Measurements from ENCODE around the gene ZBTB46.

The ZBTB46 gene

DNA sequence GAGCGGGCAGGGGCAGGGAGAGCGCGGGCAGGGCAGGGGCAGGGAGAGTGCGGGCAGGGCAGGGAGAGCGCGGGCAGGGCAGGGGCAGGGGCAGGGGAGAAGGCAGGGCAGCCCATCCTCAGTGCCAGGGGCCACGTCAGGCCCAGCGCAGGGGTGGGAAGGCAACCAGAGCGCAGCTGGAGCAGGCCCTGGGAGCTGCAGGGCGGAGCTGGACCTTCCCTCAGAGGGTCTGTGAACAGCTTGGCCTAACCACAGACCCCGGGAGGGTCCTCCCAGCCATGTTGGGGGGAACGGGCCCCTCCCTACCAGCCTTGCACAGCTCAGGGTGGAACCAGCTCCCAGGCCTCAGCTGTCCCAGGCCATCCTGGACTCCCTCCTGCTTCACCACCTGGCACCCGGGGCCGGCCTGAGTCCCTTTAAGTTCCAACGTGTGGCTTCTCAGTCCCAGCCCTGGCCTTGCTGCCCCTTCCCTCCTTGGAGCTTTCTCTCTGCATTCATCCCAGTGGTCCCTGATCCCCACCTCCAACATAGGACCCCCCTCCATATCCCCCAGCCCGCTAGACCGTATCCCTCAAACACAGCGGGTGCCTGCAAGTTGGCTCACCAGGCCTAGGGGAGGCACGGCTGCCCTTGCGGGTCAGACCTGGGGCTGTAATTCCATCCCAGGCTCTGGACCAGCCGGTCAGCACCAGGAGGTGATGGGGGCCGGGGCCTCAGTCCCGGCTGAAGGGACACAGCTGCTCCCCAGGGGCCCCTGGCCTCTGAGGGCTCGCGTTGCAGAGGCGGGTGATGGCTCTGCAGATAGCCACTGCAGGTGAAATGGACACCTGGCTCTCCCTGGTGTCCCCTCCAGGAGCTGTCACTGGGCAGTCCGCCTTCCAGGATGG lies 5.6 kb upstream of the ZBTB46 start:
- no peak for DNase-seq

DNA sequence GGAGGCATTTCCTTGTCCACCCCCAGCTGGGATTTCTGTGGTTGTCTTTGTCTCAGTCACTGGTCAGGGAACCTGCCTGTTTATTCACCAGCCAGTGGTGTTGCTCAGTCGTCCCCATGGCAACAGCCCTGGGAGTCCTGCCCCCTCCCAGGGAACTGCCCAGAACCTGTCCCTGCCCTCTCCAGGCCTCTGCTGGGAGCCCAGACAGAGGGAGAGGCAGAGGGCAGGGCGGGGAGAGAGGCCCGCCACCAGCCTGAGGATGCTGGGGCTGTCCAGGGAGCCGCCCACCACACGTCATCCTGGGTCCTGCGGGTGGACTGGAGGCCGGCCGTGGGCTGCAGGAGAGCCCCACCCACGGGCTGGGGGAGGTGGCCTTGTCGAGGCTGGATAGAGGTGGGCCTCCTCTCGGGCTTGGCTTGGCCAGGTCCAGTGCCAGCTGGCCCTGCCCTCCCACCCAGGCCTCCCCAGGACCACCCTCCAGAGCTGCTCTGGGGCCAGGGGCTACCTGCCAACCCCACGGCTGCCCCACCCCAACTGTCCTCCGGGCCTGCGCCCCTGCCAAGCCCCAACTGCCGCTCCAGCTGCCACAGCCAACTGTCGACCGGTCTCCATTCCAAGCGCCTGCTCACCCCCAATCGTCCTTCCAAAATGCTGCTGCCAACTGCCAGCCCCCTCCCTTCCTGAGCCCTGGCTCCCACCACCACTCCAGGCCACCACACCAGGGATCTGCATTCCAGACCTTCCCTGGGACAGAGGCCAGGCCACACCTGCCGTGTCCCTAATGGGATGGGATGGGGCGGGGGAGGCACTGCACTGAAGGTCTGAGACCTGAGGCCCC lies 4.2 kb upstream of the ZBTB46 start:
- no peak for DNase-seq

GRCh38 chr20:63834491-63834880 lies 3.4 kb upstream of the ZBTB46 start:
- no peak for DNase-seq

- no peak for DNase-seq
These were observed 2.9 kb upstream of the ZBTB46 start for GRCh38 chr20:63833776-63834490.

DNA sequence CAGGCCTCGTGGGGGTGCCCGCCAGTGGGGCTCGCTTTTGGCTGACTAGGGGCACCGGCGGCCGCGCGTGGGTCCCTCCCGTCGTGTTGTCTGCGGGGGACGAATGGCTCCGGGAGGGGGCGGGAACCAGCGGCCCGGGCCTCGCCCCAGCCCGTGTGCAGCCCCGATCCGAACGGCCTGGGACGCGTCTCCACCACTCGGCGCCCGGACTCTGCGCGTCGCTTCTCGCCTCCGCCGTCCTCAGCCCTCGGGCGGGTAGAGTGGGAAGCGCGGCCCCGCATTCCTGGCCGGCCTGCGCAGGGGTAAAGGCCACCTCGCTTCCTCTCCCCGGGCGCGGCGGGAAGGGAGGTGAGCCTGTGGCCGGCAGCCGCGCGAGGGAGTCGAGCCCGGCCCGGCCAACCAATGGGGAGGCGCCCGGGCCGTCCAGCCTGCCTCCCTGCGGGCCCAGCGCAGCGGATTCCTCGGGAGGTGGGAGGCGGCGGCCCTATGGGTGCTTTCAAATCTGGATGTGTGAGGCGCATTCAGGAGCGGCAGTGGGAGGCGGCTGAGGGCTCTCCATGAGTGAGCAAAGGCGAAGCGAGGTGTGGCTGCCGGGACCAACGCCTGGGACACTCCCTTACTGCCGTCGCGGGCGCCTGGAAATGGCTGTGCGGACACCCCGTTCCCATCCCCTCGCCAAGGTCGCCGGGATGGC lies 1.1 kb upstream of the ZBTB46 start:
- DNase-seq, result no peak

- DNase-seq, result no peak
These were observed 555 bp upstream of the ZBTB46 start for GRCh38 chr20:63831646-63831992.

DNA sequence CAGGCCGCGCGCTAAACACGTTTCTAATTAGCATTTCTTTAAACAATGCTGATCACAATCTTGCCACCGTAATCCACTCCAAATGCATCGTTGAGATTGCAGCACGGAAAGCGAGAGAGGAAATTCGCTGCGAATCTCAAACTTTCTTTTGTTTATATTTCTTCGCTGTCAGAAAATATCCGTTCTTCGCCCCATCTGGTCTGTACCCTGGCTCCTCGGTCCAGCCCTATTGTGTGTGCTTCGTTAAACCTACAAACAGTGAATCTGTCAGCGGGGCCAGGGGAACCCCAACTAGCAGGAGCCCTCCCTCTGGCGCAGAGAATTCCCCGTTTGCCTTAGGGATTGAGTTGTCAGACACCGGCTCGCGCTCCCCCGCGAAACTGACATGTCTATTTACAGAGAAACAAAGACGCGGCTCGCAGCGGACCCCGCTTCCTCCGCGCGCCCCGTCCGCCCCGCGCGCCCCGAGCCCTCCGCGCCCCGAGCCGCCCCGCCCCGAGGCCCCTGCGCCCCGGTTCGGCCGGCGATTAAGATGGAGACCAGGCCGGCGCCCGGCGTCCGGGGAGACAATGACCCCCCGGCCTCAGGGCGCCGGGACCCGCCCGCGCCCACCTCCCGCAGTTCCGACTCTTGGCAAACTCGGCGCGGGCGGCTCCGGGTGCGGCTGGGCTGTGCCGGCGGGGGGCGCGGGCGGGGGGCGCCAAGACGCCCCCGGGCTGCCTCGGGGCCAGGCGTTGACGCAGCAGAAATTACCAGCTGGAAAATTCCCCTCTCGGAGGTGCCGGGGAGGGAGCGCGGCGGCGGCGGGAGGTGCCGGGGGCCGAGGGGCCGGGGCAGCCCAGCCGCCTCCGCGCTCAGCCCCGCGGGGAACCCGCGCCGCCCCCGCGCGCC lies 874 bp downstream of the ZBTB46 start:
- no peak for DNase-seq

GRCh38 chr20:63829603-63829944 lies 1.5 kb downstream of the ZBTB46 start:
- DNase-seq, result no peak

GRCh38 chr20:63828951-63829350 lies 2.1 kb downstream of the ZBTB46 start:
- DNase-seq, result no peak

GRCh38 chr20:63828545-63828944 lies 2.5 kb downstream of the ZBTB46 start:
- DNase-seq, result no peak

- no peak for DNase-seq
These were observed 2.9 kb downstream of the ZBTB46 start for GRCh38 chr20:63828124-63828523.

DNA sequence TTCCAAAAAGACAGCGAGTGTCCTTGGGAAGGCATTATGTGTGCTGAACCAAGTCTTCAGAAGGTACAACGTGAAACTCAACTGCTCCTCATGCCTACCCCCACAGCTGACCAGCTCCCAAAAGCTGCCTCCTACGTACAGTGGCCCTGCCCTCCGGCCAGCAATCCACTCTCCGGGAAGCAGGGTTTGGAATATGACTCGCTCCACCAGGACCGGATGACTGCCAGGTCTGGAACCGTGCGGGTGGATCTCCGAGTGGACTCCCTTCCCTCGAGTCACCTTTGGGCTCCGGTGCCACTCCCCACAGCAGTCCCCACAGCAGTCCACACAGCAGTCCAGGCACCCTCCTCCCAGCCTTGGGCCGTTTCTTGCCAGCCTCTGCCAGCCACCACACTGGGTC lies 4.3 kb downstream of the ZBTB46 start:
- no peak for DNase-seq

DNA sequence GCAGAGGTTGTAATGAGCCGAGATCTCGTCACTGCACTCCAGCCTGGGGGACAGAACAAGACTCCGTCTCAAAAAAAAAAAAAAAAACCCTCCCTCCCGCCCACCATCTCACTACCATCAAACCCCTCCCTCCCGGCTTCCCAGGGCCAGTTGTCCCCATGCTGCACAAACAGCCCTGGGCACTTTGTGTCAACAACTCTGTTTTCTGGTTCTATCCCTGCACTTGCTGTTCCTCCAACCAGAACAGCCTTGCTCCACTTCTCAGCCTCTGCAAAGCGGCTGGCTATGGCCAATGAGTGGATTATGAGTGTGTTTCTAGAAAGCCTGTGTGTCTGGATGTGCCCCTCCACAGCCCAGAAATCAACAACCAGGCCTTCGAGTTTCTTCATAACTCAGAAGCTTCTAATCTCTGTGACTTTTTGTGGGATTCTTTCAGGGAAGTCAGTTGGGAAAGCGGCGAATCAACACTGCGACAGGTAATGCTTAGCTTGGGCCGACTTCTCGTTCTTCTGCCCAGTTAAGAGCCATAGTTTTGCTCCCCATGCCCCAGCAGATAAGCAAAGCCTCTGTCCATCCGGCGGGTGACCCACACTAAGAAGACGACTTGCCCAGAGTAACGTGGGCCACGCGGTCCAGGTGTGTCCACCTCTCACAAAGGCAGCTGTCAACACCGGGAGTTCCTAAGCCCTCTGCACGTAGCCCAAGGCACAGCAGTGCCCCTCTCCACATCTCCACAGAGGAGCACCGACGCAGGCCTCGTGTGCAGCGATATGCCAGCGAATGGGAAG lies 5.5 kb downstream of the ZBTB46 start:
- DNase-seq, result no peak

- DNase-seq, result no peak
These were observed 7.3 kb downstream of the ZBTB46 start for GRCh38 chr20:63823691-63824311.

DNA sequence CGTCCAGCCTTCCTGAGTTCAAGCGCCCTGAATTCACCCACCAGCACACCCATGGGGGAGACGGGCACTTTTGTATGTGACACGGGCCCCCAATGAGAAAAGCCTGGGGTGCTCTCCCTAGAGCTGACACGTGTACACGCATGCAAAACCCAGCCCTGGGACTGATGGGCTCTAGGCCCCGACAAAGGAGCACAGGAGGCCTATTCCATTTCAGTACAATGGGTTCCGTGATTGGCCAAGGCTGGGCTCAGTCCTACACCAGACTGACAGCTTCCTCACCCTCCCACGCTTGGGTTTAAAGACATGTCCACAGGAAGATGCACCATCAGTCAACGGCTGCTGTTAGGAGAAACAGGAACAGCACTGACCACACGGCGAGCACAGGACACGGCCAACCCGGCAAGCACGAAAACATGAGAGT lies 8.8 kb downstream of the ZBTB46 start:
- DNase-seq, result no peak

DNA sequence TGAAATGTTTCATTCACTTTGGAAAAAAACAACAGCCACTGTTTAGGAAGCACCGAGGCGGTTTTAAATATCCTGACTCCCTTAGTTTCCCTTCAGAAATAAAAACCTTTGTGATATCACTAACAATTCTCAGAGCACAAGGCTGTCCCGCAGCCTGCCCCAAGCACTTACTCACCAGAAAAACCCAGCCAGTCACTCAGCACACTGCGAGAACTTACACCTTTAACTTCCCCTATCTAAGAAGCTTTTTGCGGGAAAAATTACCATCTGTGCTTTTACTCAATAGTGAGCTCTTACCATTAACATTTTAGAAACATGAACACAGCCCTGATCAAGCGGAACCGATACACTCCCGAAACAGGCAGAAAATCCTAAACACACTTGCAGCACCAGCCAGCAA lies 9.3 kb downstream of the ZBTB46 start:
- no peak for DNase-seq

- no peak for DNase-seq
These were observed 11.7 kb downstream of the ZBTB46 start for GRCh38 chr20:63819224-63819921.

GRCh38 chr20:63815615-63816253 lies 15.3 kb downstream of the ZBTB46 start:
- DNase-seq, result no peak

DNA sequence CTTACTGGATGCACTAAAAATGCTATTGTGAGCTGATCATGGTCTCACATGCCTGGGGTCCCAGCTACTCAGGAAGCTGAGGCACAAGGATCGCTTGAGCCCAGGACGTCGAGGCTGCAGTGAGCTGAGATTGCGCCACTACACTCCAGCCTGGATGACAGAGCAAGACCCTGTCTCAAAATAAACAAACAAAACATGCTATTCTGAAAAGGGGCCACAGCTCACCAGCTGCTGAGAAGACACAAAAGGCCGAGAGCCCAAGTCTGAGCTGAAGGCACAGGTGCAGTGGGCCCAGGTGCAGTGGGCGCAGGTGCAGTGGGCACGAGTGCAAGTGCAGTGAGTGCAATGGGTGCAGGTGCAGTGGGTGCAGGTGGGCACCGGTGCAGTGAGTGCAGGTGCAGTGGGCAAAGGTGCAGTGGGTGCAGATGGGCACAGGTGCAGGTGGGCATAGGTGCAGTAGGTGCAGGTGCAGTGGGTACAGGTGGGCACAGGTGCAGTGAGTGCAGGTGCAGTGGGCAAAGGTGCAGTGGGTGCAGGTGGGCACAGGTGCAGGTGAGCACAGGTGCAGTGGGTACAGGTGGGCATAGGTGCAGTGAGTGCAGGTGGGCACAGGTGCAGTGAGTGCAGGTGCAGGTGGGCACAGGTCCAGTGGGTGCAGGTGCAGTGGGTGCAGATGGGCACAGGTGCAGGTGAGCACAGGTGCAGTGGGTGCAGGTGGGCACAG lies 16.0 kb downstream of the ZBTB46 start:
- no peak for DNase-seq

Measured in stimulated activated CD4-positive, alpha-beta T cell treated with anti-CD3 and anti-CD28 coated beads, Interleukin-15, amount 100 ng/mL, for 24 hours (primary cell).